ENCODE data around the gene NKX2-8. TPM values are rescaled to one million over a fixed set of nuclear protein-coding genes. Genes with fewer than 3 reads are reported as not detected.

NKX2-8 gene
- not detected for polyA plus RNA-seq (2013, experiment 1 of 2)
- polyA plus RNA-seq (2013, experiment 2 of 2): not detected

DNA sequence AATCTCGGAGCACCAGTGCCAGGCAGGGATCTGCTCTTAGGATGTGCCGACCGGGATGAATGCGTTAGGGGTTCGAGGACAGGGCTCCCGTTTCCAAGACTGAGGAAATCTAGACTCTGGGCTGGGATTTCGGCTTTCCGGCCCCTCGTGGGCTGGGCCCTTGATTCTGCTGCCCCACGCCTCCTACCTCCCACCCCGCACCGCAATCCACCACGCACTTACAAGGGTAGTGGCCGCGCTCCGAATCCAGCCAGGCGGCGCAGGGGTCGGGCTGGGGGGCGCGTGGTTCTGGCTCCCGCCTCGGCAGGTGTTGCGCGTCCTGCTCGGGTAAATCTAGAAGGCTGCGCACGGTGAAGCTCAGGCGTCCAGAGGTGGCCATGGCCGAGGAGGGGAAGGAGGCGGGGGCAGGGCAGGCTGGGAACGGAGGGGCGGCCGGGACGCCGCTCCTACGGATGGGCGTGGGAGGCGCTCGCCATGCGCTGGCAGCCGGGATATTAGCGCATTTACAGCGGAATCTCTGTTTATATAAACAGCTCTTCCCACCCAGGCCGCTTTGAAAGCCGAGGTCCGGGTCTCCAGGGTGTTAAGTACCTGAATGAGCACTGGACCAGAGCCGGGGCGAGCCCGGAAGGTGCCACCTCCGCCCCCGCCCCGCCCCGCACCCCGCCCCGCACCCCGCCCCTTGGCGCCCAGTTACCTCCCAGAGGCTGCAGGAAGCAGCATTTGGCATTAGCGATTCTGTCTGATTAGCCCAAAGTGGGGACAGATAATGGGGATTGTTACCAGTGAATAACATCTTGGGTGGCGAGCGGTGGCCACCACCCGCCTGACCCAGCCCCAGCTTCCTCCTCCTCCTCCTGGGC is at the start of gene NKX2-8:
NKX2-8 (minus strand) TSS at position 604 of the 863 bp plus-strand sequence; CDS start at position 379, 225 bp downstream.
- DNase-seq: no peak
- Histone ChIP-seq H3K4me1 (ENCODE audit: control insufficient read depth, insufficient read depth, low read depth, low read length) (peaks cover 32% of the 10 kb centered on the region), H3K18ac (ENCODE audit: low read depth in 1 of 2, low read length in 2 of 2) (no peak within 1 kb of the TSS), H2BK15ac (ENCODE audit: low read depth, poor library complexity, severe bottlenecking) (no peak within 1 kb of the TSS), H3K4me2 (ENCODE audit: low read length, poor library complexity, severe bottlenecking) (peak within 1 kb of the TSS; percentile 91), H2BK12ac (ENCODE audit: low read length in 2 of 2) (no peak within 1 kb of the TSS), H4K8ac (ENCODE audit: low read length) (no peak within 1 kb of the TSS), H2BK5ac (ENCODE audit: low read depth, low read length, poor library complexity, severe bottlenecking) (no peak within 1 kb of the TSS), H3K36me3 (ENCODE audit: control insufficient read depth in 1 of 2, insufficient read depth in 2 of 2, low read depth in 1 of 2, low read length in 2 of 2) (no peaks in the 10 kb centered on the region), H2BK120ac (ENCODE audit: low read depth, low read length) (no peak within 1 kb of the TSS), H3K4me3 (ENCODE audit: insufficient read depth in 1 of 2, low read depth in 1 of 2, low read length in 2 of 2) (peak within 1 kb of the TSS; percentile 54 to 79), H3K4ac (ENCODE audit: low read depth in 1 of 2, low read length in 2 of 2) (no peak within 1 kb of the TSS), H3K23ac (ENCODE audit: low read length in 2 of 2) (no peak within 1 kb of the TSS), H3K79me1 (replicated peaks; ENCODE audit: low read length, poor library complexity, severe bottlenecking) (no peaks in the 10 kb centered on the region), H2AFZ (ENCODE audit: low read depth, low read length) (no peak within 1 kb of the TSS), H3K9me3 (ENCODE audit: control insufficient read depth, low read length) (no peaks in the 10 kb centered on the region), H3K9ac (ENCODE audit: low read length) (no peak within 1 kb of the TSS), H3K27ac (ENCODE audit: low read length, poor library complexity, severe bottlenecking) (no peak within 1 kb of the TSS), H3K27me3 (ENCODE audit: control insufficient read depth in 1 of 2, insufficient read depth in 1 of 2, low read length in 2 of 2) (peaks cover 89 to 96% of the 10 kb centered on the region in 2 experiments), H4K91ac (ENCODE audit: low read length) (no peak within 1 kb of the TSS), H2AK5ac (ENCODE audit: low read length, severe bottlenecking) (no peak within 1 kb of the TSS), H3K14ac (ENCODE audit: low read length in 2 of 2) (no peak within 1 kb of the TSS)
- WGBS: 2% methylated on average over 32 of the region's 62 CpGs

DNA sequence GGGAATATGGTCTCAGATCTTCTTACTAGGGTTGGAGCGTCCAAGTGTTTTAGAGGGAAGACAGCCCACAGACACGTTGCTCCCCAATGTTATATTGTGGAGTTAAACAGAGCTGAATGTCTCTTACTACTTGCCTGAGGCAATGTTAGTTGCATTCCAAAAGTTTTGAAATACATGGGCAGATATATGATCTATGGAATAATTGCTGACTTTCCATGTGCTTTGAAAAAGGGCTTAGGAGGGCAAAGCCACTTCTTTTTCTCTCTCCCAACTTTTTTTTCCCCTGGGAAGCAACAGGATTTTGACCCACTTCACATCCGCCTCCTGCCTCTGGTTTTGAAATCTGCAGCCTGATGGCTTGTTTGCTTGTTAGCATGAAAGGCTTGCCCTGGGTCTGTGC is 45.6 kb upstream of the NKX2-8 start:
- Histone ChIP-seq H3K4me2 (ENCODE audit: low read length, poor library complexity, severe bottlenecking) (no peak overlapping the region), H4K8ac (ENCODE audit: low read length) (no peak overlapping the region), H3K4me1 (ENCODE audit: control insufficient read depth, insufficient read depth, low read depth, low read length) (no peaks in the 10 kb centered on the region), H3K9me3 (ENCODE audit: control insufficient read depth, low read length) (no peaks in the 10 kb centered on the region), H3K23ac (ENCODE audit: low read length in 2 of 2) (no peak overlapping the region), H2BK120ac (ENCODE audit: low read depth, low read length) (no peak overlapping the region), H3K27me3 (ENCODE audit: control insufficient read depth in 1 of 2, insufficient read depth in 1 of 2, low read length in 2 of 2) (peaks cover 24 to 31% of the 10 kb centered on the region in 2 experiments), H3K4ac (ENCODE audit: low read depth in 1 of 2, low read length in 2 of 2) (no peak overlapping the region), H2AFZ (ENCODE audit: low read depth, low read length) (no peak overlapping the region), H2AK5ac (ENCODE audit: low read length, severe bottlenecking) (no peak overlapping the region), H2BK12ac (ENCODE audit: low read length in 2 of 2) (no peak overlapping the region), H2BK15ac (ENCODE audit: low read depth, poor library complexity, severe bottlenecking) (no peak overlapping the region), H3K79me1 (replicated peaks; ENCODE audit: low read length, poor library complexity, severe bottlenecking) (no peaks in the 10 kb centered on the region), H3K14ac (ENCODE audit: low read length in 2 of 2) (no peak overlapping the region), H3K36me3 (ENCODE audit: control insufficient read depth in 1 of 2, insufficient read depth in 2 of 2, low read depth in 1 of 2, low read length in 2 of 2) (no peaks in the 10 kb centered on the region), H4K91ac (ENCODE audit: low read length) (no peak overlapping the region), H3K4me3 (ENCODE audit: insufficient read depth in 1 of 2, low read depth in 1 of 2, low read length in 2 of 2) (no peak overlapping the region), H2BK5ac (ENCODE audit: low read depth, low read length, poor library complexity, severe bottlenecking) (no peak overlapping the region), H3K18ac (ENCODE audit: low read depth in 1 of 2, low read length in 2 of 2) (no peak overlapping the region), H3K9ac (ENCODE audit: low read length) (no peak overlapping the region), H3K27ac (ENCODE audit: low read length, poor library complexity, severe bottlenecking) (no peak overlapping the region)
- no peak for DNase-seq
- 58% methylated on average over 3 of the region's 3 CpGs for WGBS

- peaks cover 24 to 31% of the 10 kb centered on the region in 2 experiments for H3K27me3 ChIP-seq (ENCODE audit: control insufficient read depth in 1 of 2, insufficient read depth in 1 of 2, low read length in 2 of 2)
- no peak overlapping the region for H2BK15ac ChIP-seq (ENCODE audit: low read depth, poor library complexity, severe bottlenecking)
- no peak overlapping the region for H2BK120ac ChIP-seq (ENCODE audit: low read depth, low read length)
- no peak overlapping the region for H3K27ac ChIP-seq (ENCODE audit: low read length, poor library complexity, severe bottlenecking)
- H2AFZ ChIP-seq (ENCODE audit: low read depth, low read length): no peak overlapping the region
- no peak overlapping the region for H4K91ac ChIP-seq (ENCODE audit: low read length)
- H2AK5ac ChIP-seq (ENCODE audit: low read length, severe bottlenecking): no peak overlapping the region
- no peaks in the 10 kb centered on the region for H3K36me3 ChIP-seq (ENCODE audit: control insufficient read depth in 1 of 2, insufficient read depth in 2 of 2, low read depth in 1 of 2, low read length in 2 of 2)
- no peak overlapping the region for H3K9ac ChIP-seq (ENCODE audit: low read length)
- H3K18ac ChIP-seq (ENCODE audit: low read depth in 1 of 2, low read length in 2 of 2): no peak overlapping the region
- no peak overlapping the region for H3K4me2 ChIP-seq (ENCODE audit: low read length, poor library complexity, severe bottlenecking)
- WGBS: 65% methylated on average over 4 of the region's 4 CpGs
- no peak overlapping the region for H2BK12ac ChIP-seq (ENCODE audit: low read length in 2 of 2)
- H3K23ac ChIP-seq (ENCODE audit: low read length in 2 of 2): no peak overlapping the region
- H3K4ac ChIP-seq (ENCODE audit: low read depth in 1 of 2, low read length in 2 of 2): no peak overlapping the region
- no peak overlapping the region for H3K14ac ChIP-seq (ENCODE audit: low read length in 2 of 2)
- no peak overlapping the region for H3K4me3 ChIP-seq (ENCODE audit: insufficient read depth in 1 of 2, low read depth in 1 of 2, low read length in 2 of 2)
- no peaks in the 10 kb centered on the region for H3K79me1 ChIP-seq (replicated peaks; ENCODE audit: low read length, poor library complexity, severe bottlenecking)
- no peak overlapping the region for H4K8ac ChIP-seq (ENCODE audit: low read length)
- H2BK5ac ChIP-seq (ENCODE audit: low read depth, low read length, poor library complexity, severe bottlenecking): no peak overlapping the region
- DNase-seq: no peak
- no peaks in the 10 kb centered on the region for H3K9me3 ChIP-seq (ENCODE audit: control insufficient read depth, low read length)
- no peaks in the 10 kb centered on the region for H3K4me1 ChIP-seq (ENCODE audit: control insufficient read depth, insufficient read depth, low read depth, low read length)
Observed at GRCh38 chr14:36626151-36626550, 43.7 kb upstream of the NKX2-8 start.

GRCh38 chr14:36625436-36625835 is 43.0 kb upstream of the NKX2-8 start:
- no peak overlapping the region for H4K8ac ChIP-seq (ENCODE audit: low read length)
- H2BK15ac ChIP-seq (ENCODE audit: low read depth, poor library complexity, severe bottlenecking): no peak overlapping the region
- no peak overlapping the region for H3K27ac ChIP-seq (ENCODE audit: low read length, poor library complexity, severe bottlenecking)
- H2BK5ac ChIP-seq (ENCODE audit: low read depth, low read length, poor library complexity, severe bottlenecking): no peak overlapping the region
- H2AK5ac ChIP-seq (ENCODE audit: low read length, severe bottlenecking): no peak overlapping the region
- no peaks in the 10 kb centered on the region for H3K79me1 ChIP-seq (replicated peaks; ENCODE audit: low read length, poor library complexity, severe bottlenecking)
- H3K23ac ChIP-seq (ENCODE audit: low read length in 2 of 2): no peak overlapping the region
- no peaks in the 10 kb centered on the region for H3K9me3 ChIP-seq (ENCODE audit: control insufficient read depth, low read length)
- no peak overlapping the region for H3K18ac ChIP-seq (ENCODE audit: low read depth in 1 of 2, low read length in 2 of 2)
- H2BK120ac ChIP-seq (ENCODE audit: low read depth, low read length): no peak overlapping the region
- no peaks in the 10 kb centered on the region for H3K4me1 ChIP-seq (ENCODE audit: control insufficient read depth, insufficient read depth, low read depth, low read length)
- peaks cover 24 to 28% of the 10 kb centered on the region in 2 experiments for H3K27me3 ChIP-seq (ENCODE audit: control insufficient read depth in 1 of 2, insufficient read depth in 1 of 2, low read length in 2 of 2)
- no peak overlapping the region for H3K4me3 ChIP-seq (ENCODE audit: insufficient read depth in 1 of 2, low read depth in 1 of 2, low read length in 2 of 2)
- no peak overlapping the region for H3K9ac ChIP-seq (ENCODE audit: low read length)
- H4K91ac ChIP-seq (ENCODE audit: low read length): no peak overlapping the region
- H3K36me3 ChIP-seq (ENCODE audit: control insufficient read depth in 1 of 2, insufficient read depth in 2 of 2, low read depth in 1 of 2, low read length in 2 of 2): no peaks in the 10 kb centered on the region
- H3K4ac ChIP-seq (ENCODE audit: low read depth in 1 of 2, low read length in 2 of 2): no peak overlapping the region
- no peak overlapping the region for H3K14ac ChIP-seq (ENCODE audit: low read length in 2 of 2)
- H2AFZ ChIP-seq (ENCODE audit: low read depth, low read length): no peak overlapping the region
- H2BK12ac ChIP-seq (ENCODE audit: low read length in 2 of 2): no peak overlapping the region
- 86% methylated on average over 3 of the region's 4 CpGs for WGBS
- no peak for DNase-seq
- H3K4me2 ChIP-seq (ENCODE audit: low read length, poor library complexity, severe bottlenecking): no peak overlapping the region

All from mesenchymal stem cell (in vitro differentiated cells and primary cell).